Natural killer cell treated with Interleukin-12 subunit alpha and Interleukin-12 subunit beta and Interleukin-15 and Interleukin-18, amount 100 ng/mL, for 72 hours (primary cell): ENCODE data around the gene SLC6A3. TPM values are rescaled to one million over a fixed set of nuclear protein-coding genes. Genes with fewer than 3 reads are reported as not detected.
A peak's percentile ranks its signal among the peaks of the same experiment; 100 is the strongest.
"Not testable (repeated sequence)": the region's sequence is repeated elsewhere in the genome, so short reads cannot be mapped to it uniquely, and the experiment has no call there.

Source experiments
- ATAC-seq, 2 donors: fragments of 150-1000 bp; cut with Tn5 transposase in 1 of 2; sonication (Bioruptor Pico), chemical (Tn5 transposase) in 1 of 2; 2 replicates each; pipeline ENCODE4 v1.10.0; 2021
- DNase-seq: peaks from one replicate; pipeline ENCODE4 v3.0.0; 2022; ENCODE audit warnings: low spot score
- H3K27ac Mint-ChIP-seq, 2 donors: 1 replicate in 1 of 2; 2 replicates in 1 of 2; pipeline ENCODE4 v1.8.0; 2022; ENCODE audit warnings: mixed read lengths in 2 of 2, mild to moderate bottlenecking in 1 of 2, moderate library complexity in 1 of 2
- H3K27me3 Mint-ChIP-seq, 2 donors: 1 replicate in 1 of 2; 2 replicates in 1 of 2; pipeline ENCODE4 v1.8.0; 2022; ENCODE audit warnings: mixed read lengths in 2 of 2
- H3K36me3 Mint-ChIP-seq: one replicate; pipeline ENCODE4 v1.8.0; 2022; ENCODE audit warnings: mixed read lengths
- H3K4me1 Mint-ChIP-seq, 2 donors: 1 replicate in 1 of 2; 2 replicates in 1 of 2; pipeline ENCODE4 v1.8.0; 2022; ENCODE audit warnings: low read depth in 2 of 2, mixed read lengths in 2 of 2, mild to moderate bottlenecking in 1 of 2
- H3K4me3 Mint-ChIP-seq: one replicate; pipeline ENCODE4 v1.8.0; 2022; ENCODE audit warnings: mixed read lengths
- H3K9me3 Mint-ChIP-seq: 2 replicates; pipeline ENCODE4 v1.8.0; 2022; ENCODE audit warnings: mixed read lengths
- total RNA-seq, 2 donors: library from RNA; stranded (reverse); gene quantifications; one replicate each; pipeline ENCODE4 v1.2.3, GENCODE V29; 2022

SLC6A3 gene
- total RNA-seq, 2 donors from 2014 or later: not detected

- Mint-ChIP-seq H3K27ac (peak overlapping the region in 1 of 2 donors; percentile 16), H3K4me1 (peaks cover 19 to 22% of the 10 kb centered on the region in 2 donors), H3K36me3 (no peaks in the 10 kb centered on the region), H3K9me3 (no peaks in the 10 kb centered on the region), H3K27me3 (no peaks in the 10 kb centered on the region), H3K4me3 (peak overlapping the region; percentile 22)
- DNase-seq (no peak), ATAC-seq (no peak)
Measured at GRCh38 chr5:1378866-1379659, 66.2 kb downstream of the SLC6A3 start.

GRCh38 chr5:1378096-1378495 is 67.1 kb downstream of the SLC6A3 start:
- Mint-ChIP-seq H3K9me3 (no peaks in the 10 kb centered on the region), H3K4me3 (no peak overlapping the region), H3K36me3 (no peaks in the 10 kb centered on the region), H3K4me1 (peaks cover 23 to 24% of the 10 kb centered on the region in 2 donors), H3K27ac (no peak overlapping the region), H3K27me3 (no peaks in the 10 kb centered on the region)
- peak; percentile 53 for DNase-seq
- ATAC-seq: no peak

GRCh38 chr5:1376981-1377380 is 68.3 kb downstream of the SLC6A3 start:
- ATAC-seq (no peak), DNase-seq (no peak)
- Mint-ChIP-seq H3K27ac (no peak overlapping the region), H3K27me3 (no peaks in the 10 kb centered on the region), H3K4me3 (no peak overlapping the region), H3K36me3 (no peaks in the 10 kb centered on the region), H3K9me3 (no peaks in the 10 kb centered on the region), H3K4me1 (peaks cover 28% of the 10 kb centered on the region in 2 donors)

GRCh38 chr5:1375871-1376810 is 69.1 kb downstream of the SLC6A3 start:
- no peaks in the 10 kb centered on the region for H3K36me3 Mint-ChIP-seq
- no peak overlapping the region for H3K27ac Mint-ChIP-seq
- H3K4me1 Mint-ChIP-seq: peaks cover 20 to 21% of the 10 kb centered on the region in 2 donors
- no peak overlapping the region for H3K4me3 Mint-ChIP-seq
- H3K9me3 Mint-ChIP-seq: no peaks in the 10 kb centered on the region
- H3K27me3 Mint-ChIP-seq: no peaks in the 10 kb centered on the region
- peak in 1 of 2 donors; percentile 52 for ATAC-seq
- DNase-seq: peak; percentile 53

- Mint-ChIP-seq H3K4me1 (peaks cover 17 to 20% of the 10 kb centered on the region in 2 donors), H3K36me3 (no peaks in the 10 kb centered on the region), H3K4me3 (no peak overlapping the region), H3K27ac (no peak overlapping the region), H3K9me3 (no peaks in the 10 kb centered on the region), H3K27me3 (no peaks in the 10 kb centered on the region)
- ATAC-seq: no peak
- DNase-seq: peak; percentile 54
Measured at GRCh38 chr5:1374679-1375055, 70.6 kb downstream of the SLC6A3 start.

- peak; percentile 60 for DNase-seq
- no peaks in the 10 kb centered on the region for H3K9me3 Mint-ChIP-seq
- peaks cover 17 to 20% of the 10 kb centered on the region in 2 donors for H3K4me1 Mint-ChIP-seq
- no peak overlapping the region for H3K27ac Mint-ChIP-seq
- no peaks in the 10 kb centered on the region for H3K27me3 Mint-ChIP-seq
- no peaks in the 10 kb centered on the region for H3K36me3 Mint-ChIP-seq
- H3K4me3 Mint-ChIP-seq: no peak overlapping the region
- ATAC-seq: peak; percentile 53 to 60
Measured at GRCh38 chr5:1374030-1374678, 71.1 kb downstream of the SLC6A3 start.

- Mint-ChIP-seq H3K27ac (peak overlapping the region in 1 of 2 donors; percentile 40), H3K4me1 (peaks cover 17 to 20% of the 10 kb centered on the region in 2 donors)
- not testable (repeated sequence) for H3K36me3 Mint-ChIP-seq, H3K27me3 Mint-ChIP-seq, H3K4me3 Mint-ChIP-seq, H3K9me3 Mint-ChIP-seq, ATAC-seq, DNase-seq
Measured at GRCh38 chr5:1371972-1372342, 73.3 kb downstream of the SLC6A3 start.

- H3K27ac Mint-ChIP-seq: no peak overlapping the region
- no peaks in the 10 kb centered on the region for H3K9me3 Mint-ChIP-seq
- ATAC-seq (no peak), DNase-seq (no peak)
- H3K4me1 Mint-ChIP-seq: peaks cover 17 to 20% of the 10 kb centered on the region in 2 donors
- H3K4me3 Mint-ChIP-seq: no peak overlapping the region
- H3K36me3 Mint-ChIP-seq: no peaks in the 10 kb centered on the region
- H3K27me3 Mint-ChIP-seq: peaks cover 0 to under 1% of the 10 kb centered on the region in 2 donors
Measured at GRCh38 chr5:1371218-1371971, 73.8 kb downstream of the SLC6A3 start.

- Mint-ChIP-seq H3K27me3 (peaks cover 0 to 8% of the 10 kb centered on the region in 2 donors), H3K9me3 (no peaks in the 10 kb centered on the region), H3K4me3 (no peak overlapping the region), H3K36me3 (no peaks in the 10 kb centered on the region), H3K27ac (no peak overlapping the region), H3K4me1 (peaks cover 11 to 17% of the 10 kb centered on the region in 2 donors)
- no peak for DNase-seq
- no peak for ATAC-seq
Measured at GRCh38 chr5:1370006-1370405, 75.2 kb downstream of the SLC6A3 start.

GRCh38 chr5:1368756-1369155 is 76.5 kb downstream of the SLC6A3 start:
- Mint-ChIP-seq H3K27ac (no peak overlapping the region), H3K27me3 (peaks cover 0 to 11% of the 10 kb centered on the region in 2 donors), H3K9me3 (no peaks in the 10 kb centered on the region), H3K4me1 (peaks cover 7 to 9% of the 10 kb centered on the region in 2 donors), H3K4me3 (no peak overlapping the region), H3K36me3 (no peaks in the 10 kb centered on the region)
- ATAC-seq (no peak), DNase-seq (no peak)

GRCh38 chr5:1368236-1368635 is 77.0 kb downstream of the SLC6A3 start:
- Mint-ChIP-seq H3K27ac (no peak overlapping the region), H3K36me3 (no peaks in the 10 kb centered on the region), H3K27me3 (peaks cover 4 to 16% of the 10 kb centered on the region in 2 donors), H3K4me3 (no peak overlapping the region), H3K9me3 (no peaks in the 10 kb centered on the region), H3K4me1 (peaks cover 5 to 6% of the 10 kb centered on the region in 2 donors)
- ATAC-seq: no peak
- DNase-seq: no peak

GRCh38 chr5:1367149-1367548 is 78.1 kb downstream of the SLC6A3 start:
- H3K36me3 Mint-ChIP-seq: no peaks in the 10 kb centered on the region
- no peak overlapping the region for H3K27ac Mint-ChIP-seq
- H3K4me3 Mint-ChIP-seq: no peak overlapping the region
- no peaks in the 10 kb centered on the region for H3K9me3 Mint-ChIP-seq
- H3K4me1 Mint-ChIP-seq: no peaks in the 10 kb centered on the region
- H3K27me3 Mint-ChIP-seq: peaks cover 6 to 19% of the 10 kb centered on the region in 2 donors
- ATAC-seq (no peak), DNase-seq (no peak)

GRCh38 chr5:1366514-1366913 is 78.7 kb downstream of the SLC6A3 start:
- Mint-ChIP-seq H3K27me3 (peaks cover 6 to 19% of the 10 kb centered on the region in 2 donors), H3K27ac (no peak overlapping the region), H3K4me3 (no peak overlapping the region), H3K4me1 (no peaks in the 10 kb centered on the region), H3K9me3 (no peaks in the 10 kb centered on the region), H3K36me3 (no peaks in the 10 kb centered on the region)
- no peak for DNase-seq
- no peak for ATAC-seq
